B cell (primary cell): Measurements from ENCODE around the gene FAM13C. TPM values are rescaled to one million over a fixed set of nuclear protein-coding genes. Genes with fewer than 3 reads are reported as not detected.

Experiments used
- ATAC-seq: fragments of 200-7000 bp; cut with Tn5 transposase; one replicate; pipeline ENCODE4 v1.10.0; 2021; ENCODE audit warnings: low read depth, mild to moderate bottlenecking, moderate number of reproducible peaks, moderate library complexity
- CTCF ChIA-PET: fragments of 350-600 bp; sonication (Branson Sonifier 250); formaldehyde crosslinking; loops from one replicate; lab custom pipeline; 2021; ENCODE audit warnings: antibody characterized with exemption, inconsistent platforms; lab: Charles Lee
- POLR2A ChIA-PET: fragments of 350-600 bp; sonication (Branson Sonifier 250); formaldehyde crosslinking; loops from one replicate; lab custom pipeline; 2021; ENCODE audit warnings: antibody characterized with exemption; lab: Charles Lee
- DNase-seq: peaks from one replicate; pipeline ENCODE4 v3.0.0; 2013
- H2AFZ ChIP-seq: 2 replicates; pipeline ENCODE4 v1.6.1; 2012; ENCODE audit warnings: mild to moderate bottlenecking, low read depth, low read length; ENCODE audit not compliant: insufficient read depth, poor library complexity, severe bottlenecking
- H3K27ac ChIP-seq, 2 donors: 1 replicate in 1 of 2; 2 replicates in 1 of 2; pipeline ENCODE4 v1.5.1; 2012 to 2013; ENCODE audit warnings: low read length in 2 of 2, mild to moderate bottlenecking in 2 of 2, moderate library complexity in 1 of 2
- H3K27me3 ChIP-seq, 4 experiments: fragments of 200-600 bp in 1 of 4; sonication (generic) in 1 of 4; replicated peaks in 1 of 4; 1 replicate in 2 of 4; 2 replicates in 2 of 4; pipeline versions ENCODE4 v1.6.1 to v1.7.0; 2013 to 2016; ENCODE audit warnings: low read length in 3 of 4, mild to moderate bottlenecking in 2 of 4, mixed read lengths in 1 of 4, moderate library complexity in 1 of 4; ENCODE audit not compliant: insufficient read depth in 4 of 4, control insufficient read depth in 3 of 4; ENCODE audit errors: control extremely low read depth in 1 of 4
- H3K36me3 ChIP-seq, 2 experiments: replicated peaks in 1 of 2; 1 replicate in 1 of 2; 2 replicates in 1 of 2; pipeline versions ENCODE4 v1.6.1 to v1.7.1; 2013; ENCODE audit warnings: low read length in 1 of 2; ENCODE audit not compliant: insufficient read depth in 2 of 2, control insufficient read depth in 1 of 2; ENCODE audit errors: control extremely low read depth in 1 of 2, extremely low read depth in 1 of 2
- H3K4me1 ChIP-seq, 2 donors: fragments of 200-600 bp in 1 of 2; sonication (generic) in 1 of 2; 1 replicate in 1 of 2; 2 replicates in 1 of 2; pipeline versions ENCODE4 v1.5.1 to v1.6.1; 2013 to 2017; ENCODE audit warnings: low read length in 2 of 2; ENCODE audit not compliant: control insufficient read depth in 2 of 2, insufficient read depth in 2 of 2
- H3K4me2 ChIP-seq: replicated peaks from 2 replicates; pipeline ENCODE3; 2012; ENCODE audit warnings: mild to moderate bottlenecking, low read depth, low read length; ENCODE audit not compliant: poor library complexity, severe bottlenecking
- H3K4me3 ChIP-seq, 5 experiments: fragments of 200-600 bp in 1 of 5; sonication (generic) in 1 of 5; 1 replicate in 3 of 5; 2 replicates in 2 of 5; pipeline versions ENCODE4 v1.5.1 to v1.7.0; 2011 to 2016; ENCODE audit warnings: low read length in 4 of 5, mild to moderate bottlenecking in 4 of 5, low read depth in 2 of 5, control low read depth in 1 of 5, moderate library complexity in 1 of 5; ENCODE audit not compliant: insufficient read depth in 1 of 5; ENCODE audit errors: control extremely low read depth in 1 of 5, extremely low read depth in 1 of 5
- H3K79me2 ChIP-seq: fragments of 200-600 bp; sonication (generic); one replicate; pipeline ENCODE4 v1.6.0; 2016; ENCODE audit warnings: low read length; ENCODE audit not compliant: control insufficient read depth, insufficient read depth
- H3K9ac ChIP-seq: fragments of 200-600 bp; sonication (generic); 2 replicates; pipeline ENCODE4 v1.6.1; 2017; ENCODE audit warnings: mild to moderate bottlenecking, low read length, moderate library complexity
- H3K9me3 ChIP-seq, 3 donors: one replicate each; pipeline versions ENCODE4 v1.6.1 to v1.7.1; 2013; ENCODE audit warnings: low read length in 2 of 3; ENCODE audit not compliant: control insufficient read depth in 2 of 3, insufficient read depth in 1 of 3; ENCODE audit errors: control extremely low read depth in 1 of 3
- H4K20me1 ChIP-seq: 2 replicates; pipeline ENCODE4 v1.6.0; 2012; ENCODE audit warnings: mild to moderate bottlenecking, low read length; ENCODE audit not compliant: insufficient read depth, control insufficient read depth, poor library complexity, severe bottlenecking
- H3K27ac Mint-ChIP-seq: one replicate; pipeline ENCODE4 v1.8.0; 2021; ENCODE audit warnings: mixed read lengths
- H3K27me3 Mint-ChIP-seq: one replicate; pipeline ENCODE4 v1.8.0; 2021; ENCODE audit warnings: mixed read lengths
- H3K4me1 Mint-ChIP-seq: one replicate; pipeline ENCODE4 v1.8.0; 2021; ENCODE audit warnings: mixed read lengths
- H3K4me3 Mint-ChIP-seq: one replicate; pipeline ENCODE4 v1.8.0; 2021; ENCODE audit warnings: mixed read lengths
- H3K9me3 Mint-ChIP-seq: one replicate; pipeline ENCODE4 v1.8.0; 2022; ENCODE audit warnings: mixed read lengths; ENCODE audit not compliant: insufficient read depth
- CTCF ChIP-seq: fragments of 200-600 bp; IDR thresholded peaks from one replicate; pipeline ENCODE4 v1.8.0; 2022; ENCODE audit warnings: antibody characterized with exemption, mild to moderate bottlenecking
- EZH2 ChIP-seq: IDR thresholded peaks from 2 replicates; pipeline ENCODE4 v1.6.1; 2012; ENCODE audit warnings: borderline replicate concordance, low read depth, mild to moderate bottlenecking, moderate library complexity, low read length; ENCODE audit not compliant: insufficient read depth, poor library complexity, severe bottlenecking
- WGBS: methylation state at CpG from one replicate; pipeline ENCODE4 v1.1.5; 2013; ENCODE audit warnings: missing lambda C conversion rate; ENCODE audit not compliant: insufficient coverage; 5-methylcytosine and 5-hydroxymethylcytosine counted together
- intact Hi-C: fragments of 100-400 bp; cut with micrococcal nuclease; formaldehyde crosslinking; loops from one replicate; pipeline ENCODE4 v1.10.0; 2022
- polyA plus RNA-seq: library from polyadenylated mRNA; depleted of rRNA; stranded (reverse); fragments of >200 nt; gene quantifications from 2 replicates; pipeline ENCODE4 v1.2.3, GENCODE V29; 2012
- total RNA-seq, 2 donors: library from RNA; stranded (reverse); fragments of 120-200 nt in 1 of 2; gene quantifications; 1 replicate in 1 of 2; 2 replicates in 1 of 2; pipeline versions ENCODE4 v1.2.3 to v1.2.4, GENCODE V29; 2013 to 2022

The FAM13C gene
- total and polyA plus RNA-seq, 2 donors (not counting 1 experiment from before 2014, with no cell fraction given) = not detected

GRCh38 chr10:59290448-59290847 is 71.9 kb downstream of the FAM13C start:
- Histone ChIP-seq H3K9me3 (no peaks in the 10 kb centered on the region), H3K4me2 (no peak overlapping the region), H3K9ac (no peak overlapping the region), H3K27ac (no peak overlapping the region), H3K4me3 (no peak overlapping the region), H4K20me1 (no peaks in the 10 kb centered on the region), H3K27me3 (no peaks in the 10 kb centered on the region), H2AFZ (no peak overlapping the region), H3K36me3 (no peaks in the 10 kb centered on the region), H3K79me2 (no peaks in the 10 kb centered on the region), H3K4me1 (no peaks in the 10 kb centered on the region)
- H3K27ac Mint-ChIP-seq = no peak overlapping the region
- 100% methylated on average over 2 of the region's 4 CpGs for WGBS
- no peaks in the 10 kb centered on the region for H3K27me3 Mint-ChIP-seq
- ATAC-seq = no peak
- TF ChIP-seq CTCF (no peak), EZH2 (no peak)
- no peaks in the 10 kb centered on the region for H3K9me3 Mint-ChIP-seq
- DNase-seq = no peak
- intact Hi-C loops = no loop called here
- ChIA-PET POLR2A (no interaction called here), CTCF (no interaction called here)
- H3K4me3 Mint-ChIP-seq = no peak overlapping the region
- no peaks in the 10 kb centered on the region for H3K4me1 Mint-ChIP-seq

- H3K9ac ChIP-seq = no peak overlapping the region
- ATAC-seq = no peak
- H3K27ac Mint-ChIP-seq = no peak overlapping the region
- no peaks in the 10 kb centered on the region for H3K4me1 Mint-ChIP-seq
- H3K36me3 ChIP-seq = no peaks in the 10 kb centered on the region
- ChIA-PET CTCF (no interaction called here), POLR2A (no interaction called here)
- intact Hi-C loops = no loop called here
- no peak overlapping the region for H3K4me3 ChIP-seq
- H3K27me3 ChIP-seq = no peaks in the 10 kb centered on the region
- no peaks in the 10 kb centered on the region for H4K20me1 ChIP-seq
- H3K27me3 Mint-ChIP-seq = peaks cover under 1% of the 10 kb centered on the region
- no peak overlapping the region for H3K4me2 ChIP-seq
- H3K9me3 Mint-ChIP-seq = peaks cover under 1% of the 10 kb centered on the region
- H2AFZ ChIP-seq = no peak overlapping the region
- no peak for TF ChIP-seq EZH2
- TF ChIP-seq CTCF = no peak
- no peak for DNase-seq
- H3K9me3 ChIP-seq = no peaks in the 10 kb centered on the region
- WGBS = no CpG with 5 or more reads among the region's 3 CpGs
- no peak overlapping the region for H3K4me3 Mint-ChIP-seq
- H3K4me1 ChIP-seq = no peaks in the 10 kb centered on the region
- no peaks in the 10 kb centered on the region for H3K79me2 ChIP-seq
- H3K27ac ChIP-seq = no peak overlapping the region
Measured at GRCh38 chr10:59289853-59290252, 72.5 kb downstream of the FAM13C start.
